ENCODE data around the gene TMEM87A.

DNA sequence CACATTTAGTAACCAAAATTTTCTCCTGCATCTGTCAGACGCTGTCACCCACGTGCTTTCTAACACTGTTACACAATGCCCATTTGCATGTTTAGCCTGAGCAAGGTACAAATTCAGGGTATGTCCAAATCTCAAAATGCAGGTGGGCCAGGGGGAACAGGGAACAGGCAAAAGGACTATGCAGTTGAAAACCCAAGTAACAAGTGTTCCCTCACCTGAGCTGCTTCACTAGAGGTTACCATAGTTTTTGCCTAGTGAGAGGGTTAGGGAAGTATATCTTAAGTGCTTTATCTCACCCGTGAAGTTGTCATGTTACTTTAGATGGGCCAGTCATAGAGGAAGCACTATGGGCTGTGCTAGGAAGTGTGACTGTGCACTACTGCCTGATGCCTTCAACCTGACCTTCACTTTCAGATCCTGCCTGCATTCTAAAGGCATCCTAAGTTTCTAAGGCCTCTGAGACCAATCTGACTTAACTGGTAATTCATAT, 6.0 kb upstream of the TMEM87A start:
- TF ChIP-seq ZNF16 (tag by site-specific recombination; IDR thresholded peaks at IDR 0.05; ENCODE audit: low read depth) (no peak), TCF7L2 (IDR thresholded peaks at IDR 0.05; ENCODE audit: borderline replicate concordance, low read depth, low read length) (no peak), ZNF280D (tag by site-specific recombination; IDR thresholded peaks at IDR 0.05) (no peak)
- TF ChIP-seq, protein P1, sequence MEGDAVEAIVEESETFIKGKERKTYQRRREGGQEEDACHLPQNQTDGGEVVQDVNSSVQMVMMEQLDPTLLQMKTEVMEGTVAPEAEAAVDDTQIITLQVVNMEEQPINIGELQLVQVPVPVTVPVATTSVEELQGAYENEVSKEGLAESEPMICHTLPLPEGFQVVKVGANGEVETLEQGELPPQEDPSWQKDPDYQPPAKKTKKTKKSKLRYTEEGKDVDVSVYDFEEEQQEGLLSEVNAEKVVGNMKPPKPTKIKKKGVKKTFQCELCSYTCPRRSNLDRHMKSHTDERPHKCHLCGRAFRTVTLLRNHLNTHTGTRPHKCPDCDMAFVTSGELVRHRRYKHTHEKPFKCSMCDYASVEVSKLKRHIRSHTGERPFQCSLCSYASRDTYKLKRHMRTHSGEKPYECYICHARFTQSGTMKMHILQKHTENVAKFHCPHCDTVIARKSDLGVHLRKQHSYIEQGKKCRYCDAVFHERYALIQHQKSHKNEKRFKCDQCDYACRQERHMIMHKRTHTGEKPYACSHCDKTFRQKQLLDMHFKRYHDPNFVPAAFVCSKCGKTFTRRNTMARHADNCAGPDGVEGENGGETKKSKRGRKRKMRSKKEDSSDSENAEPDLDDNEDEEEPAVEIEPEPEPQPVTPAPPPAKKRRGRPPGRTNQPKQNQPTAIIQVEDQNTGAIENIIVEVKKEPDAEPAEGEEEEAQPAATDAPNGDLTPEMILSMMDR (tag by site-specific recombination; IDR thresholded peaks at IDR 0.05) = no peak

Data from HEK293 (cell line).